Loucy (cell line): ENCODE measurements around the gene RBM23.

Experiments used
- EZH2phosphoT487 ChIP-seq: fragments of 200-600 bp; IDR thresholded peaks from 2 replicates; pipeline ENCODE4 v1.6.1; 2018; ENCODE audit warnings: antibody characterized with exemption, mild to moderate bottlenecking, moderate library complexity, borderline replicate concordance
- TF ChIP-seq, protein P1 (sequence below): fragments of 200-600 bp; sonication (generic); conservative IDR thresholded peaks from 2 replicates; pipeline ENCODE4 v1.5.1; 2014; ENCODE audit warnings: mild to moderate bottlenecking, antibody characterized with exemption, low read length

DNA sequence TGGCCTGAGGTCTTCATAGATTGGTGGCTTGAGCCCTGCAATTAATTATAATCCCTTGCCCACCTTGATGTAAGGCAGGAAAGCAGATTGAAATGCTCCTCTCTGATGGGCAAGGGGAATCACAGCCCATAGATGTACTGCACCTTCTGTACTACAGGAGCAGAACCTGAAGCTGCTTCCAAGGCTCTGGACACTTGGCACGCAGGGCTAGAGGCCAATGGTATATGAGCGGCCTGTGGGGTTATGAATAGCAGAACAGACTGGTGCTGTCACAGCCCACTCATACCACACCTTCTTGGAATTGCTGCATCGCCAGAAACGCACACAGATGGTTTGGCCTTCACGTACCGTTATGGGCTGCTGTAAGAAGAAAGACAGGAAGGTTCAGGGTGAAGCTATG is 1.7 kb upstream of the RBM23 start:
- TF ChIP-seq, protein P1, sequence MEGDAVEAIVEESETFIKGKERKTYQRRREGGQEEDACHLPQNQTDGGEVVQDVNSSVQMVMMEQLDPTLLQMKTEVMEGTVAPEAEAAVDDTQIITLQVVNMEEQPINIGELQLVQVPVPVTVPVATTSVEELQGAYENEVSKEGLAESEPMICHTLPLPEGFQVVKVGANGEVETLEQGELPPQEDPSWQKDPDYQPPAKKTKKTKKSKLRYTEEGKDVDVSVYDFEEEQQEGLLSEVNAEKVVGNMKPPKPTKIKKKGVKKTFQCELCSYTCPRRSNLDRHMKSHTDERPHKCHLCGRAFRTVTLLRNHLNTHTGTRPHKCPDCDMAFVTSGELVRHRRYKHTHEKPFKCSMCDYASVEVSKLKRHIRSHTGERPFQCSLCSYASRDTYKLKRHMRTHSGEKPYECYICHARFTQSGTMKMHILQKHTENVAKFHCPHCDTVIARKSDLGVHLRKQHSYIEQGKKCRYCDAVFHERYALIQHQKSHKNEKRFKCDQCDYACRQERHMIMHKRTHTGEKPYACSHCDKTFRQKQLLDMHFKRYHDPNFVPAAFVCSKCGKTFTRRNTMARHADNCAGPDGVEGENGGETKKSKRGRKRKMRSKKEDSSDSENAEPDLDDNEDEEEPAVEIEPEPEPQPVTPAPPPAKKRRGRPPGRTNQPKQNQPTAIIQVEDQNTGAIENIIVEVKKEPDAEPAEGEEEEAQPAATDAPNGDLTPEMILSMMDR = no peak
- TF ChIP-seq EZH2phosphoT487 = no peak
